Measurements from ENCODE around the gene TNIP2.

DNA sequence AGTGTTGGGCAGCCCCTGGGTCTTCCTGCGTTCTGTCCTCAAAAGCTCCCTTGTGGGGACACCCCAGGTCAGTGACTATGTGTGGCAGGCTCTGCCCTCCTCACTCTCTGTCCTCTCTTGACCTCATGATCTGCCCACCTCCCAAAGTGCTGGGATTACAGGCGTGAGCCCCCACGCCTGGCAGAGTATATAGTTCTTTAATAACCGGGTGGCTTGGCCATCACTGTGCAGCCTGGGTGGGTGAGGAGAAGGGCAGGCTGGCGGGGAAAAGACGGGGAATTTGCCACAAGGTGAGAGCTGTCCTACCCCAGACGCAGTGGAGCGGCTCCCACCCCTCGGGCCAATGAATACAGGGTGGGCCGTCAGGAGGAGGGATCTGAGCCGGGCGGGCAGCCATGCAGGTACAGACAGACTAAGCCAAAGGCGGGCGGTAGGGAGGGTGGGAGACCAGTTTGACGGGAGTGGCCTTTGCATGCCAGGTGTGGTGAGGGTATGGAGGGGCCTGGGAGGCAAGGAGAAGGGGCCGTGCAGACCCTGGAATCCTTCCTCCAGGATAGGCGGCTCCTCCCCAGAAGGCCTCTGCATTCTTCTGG, 39.3 kb upstream of the TNIP2 start:
- TF ChIP-seq, protein P1, sequence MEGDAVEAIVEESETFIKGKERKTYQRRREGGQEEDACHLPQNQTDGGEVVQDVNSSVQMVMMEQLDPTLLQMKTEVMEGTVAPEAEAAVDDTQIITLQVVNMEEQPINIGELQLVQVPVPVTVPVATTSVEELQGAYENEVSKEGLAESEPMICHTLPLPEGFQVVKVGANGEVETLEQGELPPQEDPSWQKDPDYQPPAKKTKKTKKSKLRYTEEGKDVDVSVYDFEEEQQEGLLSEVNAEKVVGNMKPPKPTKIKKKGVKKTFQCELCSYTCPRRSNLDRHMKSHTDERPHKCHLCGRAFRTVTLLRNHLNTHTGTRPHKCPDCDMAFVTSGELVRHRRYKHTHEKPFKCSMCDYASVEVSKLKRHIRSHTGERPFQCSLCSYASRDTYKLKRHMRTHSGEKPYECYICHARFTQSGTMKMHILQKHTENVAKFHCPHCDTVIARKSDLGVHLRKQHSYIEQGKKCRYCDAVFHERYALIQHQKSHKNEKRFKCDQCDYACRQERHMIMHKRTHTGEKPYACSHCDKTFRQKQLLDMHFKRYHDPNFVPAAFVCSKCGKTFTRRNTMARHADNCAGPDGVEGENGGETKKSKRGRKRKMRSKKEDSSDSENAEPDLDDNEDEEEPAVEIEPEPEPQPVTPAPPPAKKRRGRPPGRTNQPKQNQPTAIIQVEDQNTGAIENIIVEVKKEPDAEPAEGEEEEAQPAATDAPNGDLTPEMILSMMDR (IDR thresholded peaks at IDR 0.05): no peak
- no peak for TF ChIP-seq POLR2A (IDR thresholded peaks at IDR 0.05)
- no peak for TF ChIP-seq EP300 (IDR thresholded peaks at IDR 0.05; ENCODE audit: low read depth)

Measured in transverse colon (tissue), 3 donors.